ENCODE results near the gene BANF1.

DNA sequence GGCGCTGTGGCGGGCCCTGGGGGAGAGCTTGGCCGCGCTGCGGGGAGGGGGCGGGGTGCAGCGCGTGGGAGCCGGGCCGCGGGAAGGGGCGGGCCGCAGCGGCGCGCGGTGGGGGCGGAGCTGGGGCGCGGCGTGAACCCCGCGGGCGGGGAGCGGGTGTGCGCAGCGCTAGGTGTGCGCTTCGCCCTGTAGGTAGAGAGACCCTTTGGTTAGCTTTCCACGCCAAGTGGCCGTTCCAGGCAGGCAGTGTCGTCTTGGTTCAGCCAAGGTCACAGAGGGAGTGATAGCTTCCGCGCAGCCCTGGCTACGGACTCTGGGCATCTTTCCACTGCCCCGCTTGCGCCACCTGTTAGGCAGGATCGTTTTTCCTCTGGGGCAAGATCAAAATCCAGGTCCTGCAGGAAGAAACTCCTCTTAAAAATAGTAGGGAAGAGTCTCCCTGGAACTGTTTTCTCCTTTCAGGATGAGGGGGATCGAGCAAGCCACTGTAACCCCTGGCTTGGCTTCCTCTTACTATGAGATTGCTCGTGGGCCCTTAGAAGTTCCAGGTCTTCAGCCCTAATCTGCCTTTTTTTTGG, 434 bp downstream of the BANF1 start:
- TF ChIP-seq, protein P1, sequence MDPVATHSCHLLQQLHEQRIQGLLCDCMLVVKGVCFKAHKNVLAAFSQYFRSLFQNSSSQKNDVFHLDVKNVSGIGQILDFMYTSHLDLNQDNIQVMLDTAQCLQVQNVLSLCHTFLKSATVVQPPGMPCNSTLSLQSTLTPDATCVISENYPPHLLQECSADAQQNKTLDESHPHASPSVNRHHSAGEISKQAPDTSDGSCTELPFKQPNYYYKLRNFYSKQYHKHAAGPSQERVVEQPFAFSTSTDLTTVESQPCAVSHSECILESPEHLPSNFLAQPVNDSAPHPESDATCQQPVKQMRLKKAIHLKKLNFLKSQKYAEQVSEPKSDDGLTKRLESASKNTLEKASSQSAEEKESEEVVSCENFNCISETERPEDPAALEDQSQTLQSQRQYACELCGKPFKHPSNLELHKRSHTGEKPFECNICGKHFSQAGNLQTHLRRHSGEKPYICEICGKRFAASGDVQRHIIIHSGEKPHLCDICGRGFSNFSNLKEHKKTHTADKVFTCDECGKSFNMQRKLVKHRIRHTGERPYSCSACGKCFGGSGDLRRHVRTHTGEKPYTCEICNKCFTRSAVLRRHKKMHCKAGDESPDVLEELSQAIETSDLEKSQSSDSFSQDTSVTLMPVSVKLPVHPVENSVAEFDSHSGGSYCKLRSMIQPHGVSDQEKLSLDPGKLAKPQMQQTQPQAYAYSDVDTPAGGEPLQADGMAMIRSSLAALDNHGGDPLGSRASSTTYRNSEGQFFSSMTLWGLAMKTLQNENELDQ (CRISPR knock-in tag; IDR thresholded peaks at IDR 0.05; ENCODE audit: borderline replicate concordance), result no peak
- no peak for TF ChIP-seq ZNF572 (CRISPR knock-in tag; IDR thresholded peaks at IDR 0.05)
- no peak for TF ChIP-seq ADNP (CRISPR knock-in tag; IDR thresholded peaks at IDR 0.05)
- no peak for TF ChIP-seq FOXP1 (IDR thresholded peaks at IDR 0.05)
- TF ChIP-seq FOXP1 (CRISPR knock-in tag; IDR thresholded peaks at IDR 0.05), result no peak
- TF ChIP-seq, protein P2, sequence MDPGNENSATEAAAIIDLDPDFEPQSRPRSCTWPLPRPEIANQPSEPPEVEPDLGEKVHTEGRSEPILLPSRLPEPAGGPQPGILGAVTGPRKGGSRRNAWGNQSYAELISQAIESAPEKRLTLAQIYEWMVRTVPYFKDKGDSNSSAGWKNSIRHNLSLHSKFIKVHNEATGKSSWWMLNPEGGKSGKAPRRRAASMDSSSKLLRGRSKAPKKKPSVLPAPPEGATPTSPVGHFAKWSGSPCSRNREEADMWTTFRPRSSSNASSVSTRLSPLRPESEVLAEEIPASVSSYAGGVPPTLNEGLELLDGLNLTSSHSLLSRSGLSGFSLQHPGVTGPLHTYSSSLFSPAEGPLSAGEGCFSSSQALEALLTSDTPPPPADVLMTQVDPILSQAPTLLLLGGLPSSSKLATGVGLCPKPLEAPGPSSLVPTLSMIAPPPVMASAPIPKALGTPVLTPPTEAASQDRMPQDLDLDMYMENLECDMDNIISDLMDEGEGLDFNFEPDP (CRISPR knock-in tag; conservative IDR thresholded peaks at IDR 0.05), result no peak
- TF ChIP-seq SIN3A (IDR thresholded peaks at IDR 0.05; ENCODE audit: borderline replicate concordance, low read depth, low read length), result peak; percentile 14; the same call in 1 of the 2 replicates
- no peak for TF ChIP-seq ZNF350 (CRISPR knock-in tag; IDR thresholded peaks at IDR 0.05; ENCODE audit: borderline replicate concordance, low read depth)
- no peak for TF ChIP-seq ZNF761 (CRISPR knock-in tag; conservative IDR thresholded peaks at IDR 0.05)
- TF ChIP-seq CHD2 (IDR thresholded peaks at IDR 0.05; ENCODE audit: low read depth, low read length), result no peak
- TF ChIP-seq ZNF331 (CRISPR knock-in tag; IDR thresholded peaks at IDR 0.05), result no peak
- no peak for TF ChIP-seq ZNF232 (CRISPR knock-in tag; IDR thresholded peaks at IDR 0.05; ENCODE audit: borderline replicate concordance)
- TF ChIP-seq, protein P3, sequence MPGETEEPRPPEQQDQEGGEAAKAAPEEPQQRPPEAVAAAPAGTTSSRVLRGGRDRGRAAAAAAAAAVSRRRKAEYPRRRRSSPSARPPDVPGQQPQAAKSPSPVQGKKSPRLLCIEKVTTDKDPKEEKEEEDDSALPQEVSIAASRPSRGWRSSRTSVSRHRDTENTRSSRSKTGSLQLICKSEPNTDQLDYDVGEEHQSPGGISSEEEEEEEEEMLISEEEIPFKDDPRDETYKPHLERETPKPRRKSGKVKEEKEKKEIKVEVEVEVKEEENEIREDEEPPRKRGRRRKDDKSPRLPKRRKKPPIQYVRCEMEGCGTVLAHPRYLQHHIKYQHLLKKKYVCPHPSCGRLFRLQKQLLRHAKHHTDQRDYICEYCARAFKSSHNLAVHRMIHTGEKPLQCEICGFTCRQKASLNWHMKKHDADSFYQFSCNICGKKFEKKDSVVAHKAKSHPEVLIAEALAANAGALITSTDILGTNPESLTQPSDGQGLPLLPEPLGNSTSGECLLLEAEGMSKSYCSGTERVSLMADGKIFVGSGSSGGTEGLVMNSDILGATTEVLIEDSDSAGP (CRISPR knock-in tag; IDR thresholded peaks at IDR 0.05; ENCODE audit: borderline replicate concordance), result no peak
- peak in 1 of 2 experiments; percentile 76; a peak in 3 of 4 replicates for TF ChIP-seq POLR2A (IDR thresholded peaks at IDR 0.05; ENCODE audit: insufficient read depth in 1 of 2, low read depth in 2 of 2, low read length in 2 of 2)

All from HepG2 (cell line).